ENCODE data around the gene EPB41L2.

EPB41L2 gene

DNA sequence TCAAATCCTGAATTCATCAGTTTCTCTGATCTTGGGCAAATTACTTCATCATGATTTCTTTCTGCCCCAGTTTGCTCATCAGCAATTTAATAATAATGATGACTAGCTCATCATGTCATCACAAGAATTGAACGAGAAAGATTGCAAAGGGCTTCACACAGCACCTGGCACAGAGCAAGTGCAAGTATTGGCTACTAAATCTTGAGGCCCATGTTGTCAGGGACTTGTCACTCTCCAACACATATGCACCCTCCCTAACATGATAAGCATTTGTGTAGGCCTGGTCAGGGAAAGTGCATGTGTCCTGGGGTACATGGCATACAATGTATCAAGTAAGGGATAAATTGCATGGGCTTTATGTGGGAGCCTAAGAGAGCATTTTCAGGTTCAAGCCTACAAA, 229.5 kb downstream of the EPB41L2 start:
- DNase-seq (ENCODE audit: low read depth, low spot score), result no peak
- in situ Hi-C loops (cut with HindIII; ENCODE audit: low sequenced_read_pairs), result no loop called here
- no peak overlapping the region for H3K4me3 ChIP-seq (ENCODE audit: low read depth, low read length)
- TF ChIP-seq, protein P1, sequence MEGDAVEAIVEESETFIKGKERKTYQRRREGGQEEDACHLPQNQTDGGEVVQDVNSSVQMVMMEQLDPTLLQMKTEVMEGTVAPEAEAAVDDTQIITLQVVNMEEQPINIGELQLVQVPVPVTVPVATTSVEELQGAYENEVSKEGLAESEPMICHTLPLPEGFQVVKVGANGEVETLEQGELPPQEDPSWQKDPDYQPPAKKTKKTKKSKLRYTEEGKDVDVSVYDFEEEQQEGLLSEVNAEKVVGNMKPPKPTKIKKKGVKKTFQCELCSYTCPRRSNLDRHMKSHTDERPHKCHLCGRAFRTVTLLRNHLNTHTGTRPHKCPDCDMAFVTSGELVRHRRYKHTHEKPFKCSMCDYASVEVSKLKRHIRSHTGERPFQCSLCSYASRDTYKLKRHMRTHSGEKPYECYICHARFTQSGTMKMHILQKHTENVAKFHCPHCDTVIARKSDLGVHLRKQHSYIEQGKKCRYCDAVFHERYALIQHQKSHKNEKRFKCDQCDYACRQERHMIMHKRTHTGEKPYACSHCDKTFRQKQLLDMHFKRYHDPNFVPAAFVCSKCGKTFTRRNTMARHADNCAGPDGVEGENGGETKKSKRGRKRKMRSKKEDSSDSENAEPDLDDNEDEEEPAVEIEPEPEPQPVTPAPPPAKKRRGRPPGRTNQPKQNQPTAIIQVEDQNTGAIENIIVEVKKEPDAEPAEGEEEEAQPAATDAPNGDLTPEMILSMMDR (IDR thresholded peaks at IDR 0.05; ENCODE audit: low read depth, low read length), result no peak

DNA sequence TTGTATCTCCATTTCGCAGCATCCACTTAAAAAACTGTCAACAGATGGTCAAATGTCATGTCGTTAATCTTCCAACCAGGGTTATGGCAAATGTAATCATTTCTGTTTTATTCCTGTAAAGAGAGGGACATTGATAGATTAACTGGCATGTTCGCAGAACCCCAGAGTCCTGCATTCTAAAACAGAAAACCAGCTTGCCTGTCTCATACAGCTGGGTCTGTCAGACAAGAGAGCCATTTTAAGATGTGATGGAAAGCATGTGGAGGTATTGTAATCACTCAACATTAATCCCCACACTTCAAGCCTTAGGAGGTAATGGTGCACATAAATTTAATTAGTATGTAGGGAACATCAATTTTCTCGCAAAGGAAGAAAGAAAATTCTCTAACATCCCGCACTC, 231.4 kb downstream of the EPB41L2 start:
- H3K4me3 ChIP-seq (ENCODE audit: low read depth, low read length), result no peak overlapping the region
- TF ChIP-seq, protein P1 (IDR thresholded peaks at IDR 0.05; ENCODE audit: low read depth, low read length), result no peak
- in situ Hi-C loops (cut with HindIII; ENCODE audit: low sequenced_read_pairs), result no loop called here
- no peak for DNase-seq (ENCODE audit: low read depth, low spot score)

DNA sequence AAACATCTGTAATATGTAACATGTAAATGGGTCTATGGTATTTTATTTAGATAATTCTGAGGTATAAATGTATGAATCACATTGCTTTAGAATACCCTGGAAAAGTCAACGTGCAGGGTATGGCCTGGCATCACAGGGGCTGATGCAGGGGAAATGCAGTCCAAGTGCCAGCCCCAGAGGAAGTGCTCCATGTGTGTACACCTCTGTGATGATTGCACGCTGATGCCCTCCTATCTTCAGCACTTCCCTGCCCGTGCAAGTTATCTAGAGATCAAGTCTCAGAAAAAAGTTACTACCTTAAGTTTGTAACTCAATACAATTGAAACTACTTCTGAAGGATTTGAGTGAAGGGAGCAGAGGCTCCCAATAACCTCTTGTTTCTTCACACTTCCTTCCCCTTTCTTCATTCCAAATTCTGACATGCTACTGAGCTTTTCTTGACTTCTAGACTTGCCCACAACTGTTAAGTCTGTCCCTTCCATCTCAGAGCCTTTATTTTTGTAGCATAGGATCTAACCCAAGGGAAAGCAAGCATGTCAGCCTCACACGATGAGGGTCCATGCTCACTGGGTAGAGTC, 233.6 kb downstream of the EPB41L2 start:
- in situ Hi-C loops (cut with HindIII; ENCODE audit: low sequenced_read_pairs), result no loop called here
- TF ChIP-seq, protein P1 (IDR thresholded peaks at IDR 0.05; ENCODE audit: low read depth, low read length), result no peak
- no peak overlapping the region for H3K4me3 ChIP-seq (ENCODE audit: low read depth, low read length)
- no peak for DNase-seq (ENCODE audit: low read depth, low spot score)

DNA sequence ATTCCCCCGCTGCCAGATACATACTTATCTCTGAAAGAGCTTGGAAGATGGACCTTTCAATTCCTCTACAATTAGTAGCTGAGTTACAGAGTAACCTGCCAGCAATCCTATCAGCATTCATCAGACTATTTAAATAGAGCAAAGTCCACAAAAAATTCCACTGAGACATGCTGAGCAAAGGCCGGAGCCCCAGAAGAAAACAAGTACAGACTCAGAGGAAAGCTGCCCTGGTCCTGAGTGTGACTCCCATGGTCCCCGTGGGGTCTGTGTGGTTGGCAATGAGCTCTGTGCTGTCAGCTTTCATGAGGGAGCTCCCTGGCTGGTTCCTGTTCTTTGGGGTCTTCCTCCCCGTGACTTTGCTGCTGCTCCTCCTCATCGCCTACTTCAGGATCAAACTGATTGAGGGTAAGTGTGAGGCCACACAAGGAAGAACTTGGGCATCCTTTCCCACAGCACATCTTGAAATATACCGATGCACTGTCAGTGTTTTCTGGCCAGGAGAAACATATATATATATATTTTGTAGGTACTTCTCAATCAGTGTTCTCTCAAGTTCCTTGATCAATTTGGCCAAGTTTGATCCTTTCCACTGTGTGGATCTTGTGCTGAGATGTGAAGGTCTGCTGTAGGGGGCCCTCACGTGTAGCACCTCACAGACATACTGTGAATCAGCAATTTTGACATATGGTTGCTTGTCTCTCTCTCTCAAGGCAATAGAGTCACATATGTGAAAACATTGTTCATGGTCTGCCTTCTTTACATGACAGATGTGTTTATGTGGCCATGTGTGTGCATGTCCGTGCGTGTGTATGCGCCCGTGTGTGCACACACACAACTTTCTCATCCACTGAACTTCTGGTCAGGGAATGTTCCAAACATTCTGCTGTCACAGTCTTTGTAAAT, 235.5 kb downstream of the EPB41L2 start, which contains the start of gene SMLR1:
Gene SMLR1, plus strand, starts transcription at position 160 of the 903 bp plus-strand sequence. Its CDS starts 8 bp downstream, at position 168.
- in situ Hi-C loops (cut with HindIII; ENCODE audit: low sequenced_read_pairs), result no loop called here
- no peak within 1 kb of the TSS for H3K4me3 ChIP-seq (ENCODE audit: low read depth, low read length)
- no peak for DNase-seq (ENCODE audit: low read depth, low spot score)
- TF ChIP-seq, protein P1 (IDR thresholded peaks at IDR 0.05; ENCODE audit: low read depth, low read length), result no peak

DNA sequence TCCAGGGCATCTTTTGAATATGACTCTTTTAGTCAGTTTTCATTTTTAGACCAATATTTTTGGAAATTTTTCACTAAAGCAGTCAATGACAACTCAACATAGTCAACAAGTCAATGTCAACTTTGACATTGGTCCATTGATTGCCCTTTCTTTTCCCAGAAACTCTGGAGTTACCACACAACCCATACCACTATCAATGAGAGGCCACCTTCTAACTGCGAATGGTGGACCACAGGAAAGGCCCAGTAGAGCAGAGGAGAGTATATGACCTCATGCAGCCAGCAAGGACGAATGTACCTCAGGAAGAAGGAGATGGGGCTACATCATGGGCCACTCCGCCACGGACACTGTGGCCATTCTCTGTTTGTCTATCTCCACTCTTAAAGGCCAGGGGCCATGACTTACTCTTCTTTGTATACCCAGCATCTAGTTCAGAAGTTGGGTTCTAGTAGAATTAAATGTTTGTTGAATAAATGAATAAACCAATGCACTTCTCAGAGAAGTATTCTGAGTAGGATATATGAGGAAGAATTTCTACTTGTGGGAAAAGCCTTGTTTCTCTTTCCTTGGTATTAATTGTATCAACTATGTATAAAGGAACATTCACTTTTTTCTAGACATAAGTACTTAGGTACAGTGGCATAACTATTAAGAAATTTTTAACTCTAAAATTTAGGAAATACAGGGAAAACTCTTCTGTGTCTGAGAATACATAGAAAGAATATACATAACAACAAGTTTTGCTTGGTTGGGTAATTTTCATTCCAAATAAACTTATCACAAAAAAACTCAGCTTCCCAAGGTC, 236.4 kb downstream of the EPB41L2 start:
- no peak for DNase-seq (ENCODE audit: low read depth, low spot score)
- TF ChIP-seq, protein P1 (IDR thresholded peaks at IDR 0.05; ENCODE audit: low read depth, low read length), result no peak
- in situ Hi-C loops (cut with HindIII; ENCODE audit: low sequenced_read_pairs), result no loop called here
- H3K4me3 ChIP-seq (ENCODE audit: low read depth, low read length), result no peak overlapping the region

DNA sequence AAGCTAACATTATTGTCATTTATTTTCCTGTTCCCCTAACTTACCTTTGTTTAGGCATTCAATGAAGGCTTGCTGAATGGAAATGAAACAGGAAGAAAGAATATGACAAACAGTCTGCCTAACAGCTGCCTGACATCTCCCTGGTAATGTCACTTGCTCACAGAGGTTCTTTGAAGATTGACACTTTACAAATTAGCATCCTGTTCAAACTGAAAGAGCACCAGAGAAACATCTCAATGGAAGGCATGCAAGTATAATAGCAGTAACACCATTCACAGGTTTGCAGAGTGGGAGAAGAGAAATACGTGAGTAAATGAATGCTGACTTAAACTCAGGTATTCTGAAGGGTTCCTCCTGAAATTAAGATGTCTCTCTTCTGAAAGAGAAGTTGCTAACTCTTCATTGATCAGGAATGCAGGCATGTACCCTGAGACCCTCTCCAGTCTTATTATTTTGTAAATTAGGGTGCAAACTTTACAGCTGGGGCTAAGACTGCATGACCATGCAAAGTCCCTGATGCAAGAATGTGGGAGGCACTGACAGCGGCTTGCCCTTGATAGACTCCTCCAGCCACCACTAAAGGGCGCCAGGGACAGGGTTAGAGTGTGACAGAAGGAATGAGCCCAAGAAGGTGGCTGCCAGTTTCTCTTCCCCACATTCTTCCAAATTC, 237.1 kb downstream of the EPB41L2 start:
- no peak overlapping the region for H3K4me3 ChIP-seq (ENCODE audit: low read depth, low read length)

More for the DNA sequence above, 237.1 kb downstream of the EPB41L2 start:
- TF ChIP-seq, protein P1 (IDR thresholded peaks at IDR 0.05; ENCODE audit: low read depth, low read length), result no peak
- in situ Hi-C loops (cut with HindIII; ENCODE audit: low sequenced_read_pairs), result no loop called here
- no peak for DNase-seq (ENCODE audit: low read depth, low spot score)
